ENCODE measurements around the gene CEP89.
"Not testable (repeated sequence)": the region's sequence is repeated elsewhere in the genome, so short reads cannot be mapped to it uniquely, and the experiment has no call there.

Gene CEP89

GRCh38 chr19:32869966-32870573 lies 101.7 kb downstream of the CEP89 start:
- DNase-seq (ENCODE audit: low read depth in 2 of 2), result no peak

- DNase-seq (ENCODE audit: low read depth in 2 of 2), result no peak
Measured at GRCh38 chr19:32869369-32869965, 102.3 kb downstream of the CEP89 start, which contains the start of gene SLC7A9. SLC7A9 (minus strand) TSS chr19:32869767; CDS start chr19:32868534, 1,233 bp downstream.

- no peak for DNase-seq (ENCODE audit: low read depth in 2 of 2)
Measured at GRCh38 chr19:32868206-32868950, 103.4 kb downstream of the CEP89 start.

GRCh38 chr19:32867436-32867835 lies 104.3 kb downstream of the CEP89 start:
- not testable (repeated sequence) for DNase-seq (ENCODE audit: low read depth in 2 of 2)

GRCh38 chr19:32866564-32867265 lies 105.0 kb downstream of the CEP89 start:
- no peak for DNase-seq (ENCODE audit: low read depth in 2 of 2)

- no peak for DNase-seq (ENCODE audit: low read depth in 2 of 2)
Measured at GRCh38 chr19:32866061-32866460, 105.7 kb downstream of the CEP89 start.

- DNase-seq (ENCODE audit: low read depth in 2 of 2), result no peak
Measured at GRCh38 chr19:32865326-32865725, 106.4 kb downstream of the CEP89 start.

GRCh38 chr19:32864318-32865007 lies 107.3 kb downstream of the CEP89 start:
- DNase-seq (ENCODE audit: low read depth in 2 of 2), result no peak

GRCh38 chr19:32863841-32864240 lies 107.9 kb downstream of the CEP89 start:
- DNase-seq (ENCODE audit: low read depth in 2 of 2), result no peak

GRCh38 chr19:32863301-32863700 lies 108.5 kb downstream of the CEP89 start:
- no peak for DNase-seq (ENCODE audit: low read depth in 2 of 2)

GRCh38 chr19:32862741-32863140 lies 109.0 kb downstream of the CEP89 start:
- no peak for DNase-seq (ENCODE audit: low read depth in 2 of 2)

- DNase-seq (ENCODE audit: low read depth in 2 of 2), result no peak
Measured at GRCh38 chr19:32862173-32862572, 109.6 kb downstream of the CEP89 start.

- no peak for DNase-seq (ENCODE audit: low read depth in 2 of 2)
Measured at GRCh38 chr19:32861596-32861995, 110.2 kb downstream of the CEP89 start.

GRCh38 chr19:32859591-32859990 lies 112.2 kb downstream of the CEP89 start:
- no peak for DNase-seq (ENCODE audit: low read depth in 2 of 2)

- no peak for DNase-seq (ENCODE audit: low read depth in 2 of 2)
Measured at GRCh38 chr19:32858559-32858958, 113.2 kb downstream of the CEP89 start.

- no peak for DNase-seq (ENCODE audit: low read depth in 2 of 2)
Measured at GRCh38 chr19:32858155-32858554, 113.6 kb downstream of the CEP89 start.

- no peak for DNase-seq (ENCODE audit: low read depth in 2 of 2)
Measured at GRCh38 chr19:32857584-32857983, 114.2 kb downstream of the CEP89 start.

GRCh38 chr19:32856818-32857217 lies 114.9 kb downstream of the CEP89 start:
- DNase-seq (ENCODE audit: low read depth in 2 of 2), result not testable (repeated sequence)

- DNase-seq (ENCODE audit: low read depth in 2 of 2), result no peak
Measured at GRCh38 chr19:32852216-32852615, 119.5 kb downstream of the CEP89 start.

- DNase-seq (ENCODE audit: low read depth in 2 of 2), result not testable (repeated sequence)
Measured at GRCh38 chr19:32848035-32848434, 123.7 kb downstream of the CEP89 start.

GRCh38 chr19:32843716-32844245 lies 128.0 kb downstream of the CEP89 start:
- no peak for DNase-seq (ENCODE audit: low read depth in 2 of 2)
